ENCODE data around the gene RELA. TPM values are rescaled to one million over a fixed set of nuclear protein-coding genes. Genes with fewer than 3 reads are reported as not detected.

The RELA gene
- total and polyA plus RNA-seq, 2 of the 13 experiments (the other 11 are each of a cell fraction or from before 2014, with no cell fraction given), result 21.4 to 40.5 TPM

- TF ChIP-seq ZNF275 (CRISPR knock-in tag; IDR thresholded peaks at IDR 0.05; ENCODE audit: borderline replicate concordance) (no peak), SNAI1 (CRISPR knock-in tag; IDR thresholded peaks at IDR 0.05; ENCODE audit: borderline replicate concordance) (no peak), HNRNPUL1 (IDR thresholded peaks at IDR 0.05; ENCODE audit: low read depth, low read length) (no peak)
These were observed 9.6 kb upstream of the RELA start (continued) for GRCh38 chr11:65672180-65672860.

GRCh38 chr11:65663639-65664200 is 1.0 kb upstream of the RELA start:
- Histone ChIP-seq H3K4me2 (ENCODE audit: low read depth, low read length) (peak overlapping the region; percentile 87), H3K4me1 (ENCODE audit: insufficient read depth, low read length) (peaks cover 10% of the 10 kb centered on the region), H3K9me3 (ENCODE audit: low read length) (no peaks in the 10 kb centered on the region), H3K79me2 (ENCODE audit: insufficient read depth, low read length) (peaks cover 14% of the 10 kb centered on the region), H3K4me3 (replicated peaks in 1 of 3; ENCODE audit: insufficient read depth in 1 of 3, low read depth in 2 of 3, low read length in 3 of 3) (peak overlapping the region; percentile 71 to 94 (median 81)), H2AFZ (ENCODE audit: low read length) (no peak overlapping the region), H3K27me3 (ENCODE audit: control insufficient read depth in 1 of 2, insufficient read depth in 2 of 2, low read length in 2 of 2) (no peaks in the 10 kb centered on the region; a peak in 1 of 5 replicates), H3K36me3 (replicated peaks in 1 of 2; ENCODE audit: control insufficient read depth in 1 of 2, insufficient read depth in 2 of 2, low read length in 2 of 2) (peaks cover 13 to 17% of the 10 kb centered on the region in 2 experiments), H3K9ac (ENCODE audit: insufficient read depth, low read depth, low read length) (peak overlapping the region; percentile 91), H4K20me1 (ENCODE audit: insufficient read depth, low read length) (peaks cover 4% of the 10 kb centered on the region; the same call in 1 of the 2 replicates), H3K27ac (ENCODE audit: extremely low read length, insufficient read depth, low read length) (peak overlapping the region; percentile 86)
- no peak for DNase-seq (ENCODE audit: low spot score)
- FAIRE-seq, result no peak
- 5% methylated on average over 9 of the region's 15 CpGs for WGBS (ENCODE audit: low lambda C conversion rate)
- ChIA-PET CTCF (ENCODE audit: low intra/inter-chr PET ratio, low total read pairs) (no interaction called here), POLR2A (interaction anchor here (1.0 to 3.6 kb wide), 14 partner anchors 9 to 224 kb away, joined by 3 to 57 read pairs (median 4); partner anchors contain the start of genes CFL1, FIBP, KAT5 and MUS81)
- in situ Hi-C loops (cut with HindIII; ENCODE audit: extremely low pct_ligation_motif_present, low pct_unique_long_range_greater_than_20kb) (no loop called here), intact Hi-C loops (cut with micrococcal nuclease; ENCODE audit: unreplicated experiment) (no loop called here)
- ATAC-seq, result peak; percentile 17
- no TSS peak for BruUV-seq (replicated peaks)
- TF ChIP-seq ZNF18 (CRISPR knock-in tag; IDR thresholded peaks at IDR 0.05; ENCODE audit: insufficient replicate concordance), result peak; percentile 77
- no peak for TF ChIP-seq GZF1 (CRISPR knock-in tag; IDR thresholded peaks at IDR 0.05)
- TF ChIP-seq PBX2 (CRISPR knock-in tag; IDR thresholded peaks at IDR 0.05), result no peak
- no peak for TF ChIP-seq SMARCE1 (IDR thresholded peaks at IDR 0.05; ENCODE audit: borderline replicate concordance)
- TF ChIP-seq FOSL2 (CRISPR knock-in tag; IDR thresholded peaks at IDR 0.05), result no peak
- no peak for TF ChIP-seq ZNF883 (CRISPR knock-in tag; IDR thresholded peaks at IDR 0.05; ENCODE audit: not compliant biosample characterization)
- peak; percentile 45; the same call in 1 of the 2 replicates for TF ChIP-seq PATZ1 (CRISPR knock-in tag; IDR thresholded peaks at IDR 0.05)
- no peak for TF ChIP-seq KDM1A (CRISPR knock-in tag; IDR thresholded peaks at IDR 0.05)
- TF ChIP-seq HINFP (CRISPR knock-in tag; IDR thresholded peaks at IDR 0.05; ENCODE audit: low read depth), result no peak
- no peak for TF ChIP-seq MAX (IDR thresholded peaks at IDR 0.05)

Data from HepG2 (cell line).